Liver (tissue), 9 donors: ENCODE data around the gene ZNF569. TPM values are rescaled to one million over a fixed set of nuclear protein-coding genes. Genes with fewer than 3 reads are reported as not detected.

Source experiments
- DNase-seq: peaks from one replicate; pipeline ENCODE4 v3.0.0-alpha.2; 2017; ENCODE audit warnings: low spot score
- H3K27ac ChIP-seq, 2 donors: one replicate each; pipeline ENCODE4 v1.7.0; 2013; ENCODE audit warnings: inconsistent platforms in 2 of 2, low read length in 2 of 2, control low read depth in 1 of 2, low read depth in 1 of 2, mild to moderate bottlenecking in 1 of 2
- H3K27me3 ChIP-seq, 4 donors: one replicate each; pipeline versions ENCODE4 v1.6.1 to v1.7.0; 2013; ENCODE audit warnings: low read length in 3 of 4, inconsistent platforms in 1 of 4, mild to moderate bottlenecking in 1 of 4, moderate library complexity in 1 of 4; ENCODE audit not compliant: control insufficient read depth in 4 of 4, insufficient read depth in 4 of 4
- H3K36me3 ChIP-seq, 4 donors: one replicate each; pipeline versions ENCODE4 v1.6.1 to v1.7.0; 2013; ENCODE audit warnings: low read length in 3 of 4, mild to moderate bottlenecking in 3 of 4, low read depth in 1 of 4, moderate library complexity in 1 of 4; ENCODE audit not compliant: control insufficient read depth in 4 of 4, insufficient read depth in 3 of 4
- H3K4me1 ChIP-seq, 4 donors: one replicate each; pipeline versions ENCODE4 v1.6.1 to v1.7.0; 2013; ENCODE audit warnings: low read length in 3 of 4, mild to moderate bottlenecking in 3 of 4, moderate library complexity in 1 of 4; ENCODE audit not compliant: control insufficient read depth in 4 of 4, insufficient read depth in 4 of 4
- H3K4me3 ChIP-seq, 3 donors: one replicate each; pipeline versions ENCODE4 v1.6.1 to v1.7.0; 2013; ENCODE audit warnings: low read length in 3 of 3, control low read depth in 1 of 3, low read depth in 1 of 3, mild to moderate bottlenecking in 1 of 3
- H3K9ac ChIP-seq, 2 donors: one replicate each; pipeline ENCODE4 v1.7.0; 2013; ENCODE audit warnings: low read length in 2 of 2, mild to moderate bottlenecking in 2 of 2, moderate library complexity in 2 of 2, control low read depth in 1 of 2, low read depth in 1 of 2
- H3K9me3 ChIP-seq, 4 donors: one replicate each; pipeline versions ENCODE4 v1.6.1 to v1.7.0; 2013; ENCODE audit warnings: low read length in 3 of 4; ENCODE audit not compliant: control insufficient read depth in 4 of 4
- EGR1 ChIP-seq, 2 donors: IDR thresholded peaks; 2 replicates each; pipeline ENCODE4 v1.6.1; 2016 to 2018; ENCODE audit warnings: antibody characterized with exemption in 2 of 2, low read depth in 2 of 2
- FOXA1 ChIP-seq: IDR thresholded peaks from 2 replicates; pipeline ENCODE4 v1.6.1; 2016; ENCODE audit warnings: antibody characterized with exemption
- FOXA2 ChIP-seq: IDR thresholded peaks from 2 replicates; pipeline ENCODE4 v1.6.1; 2016; ENCODE audit warnings: antibody characterized with exemption
- GABPA ChIP-seq, 2 donors: IDR thresholded peaks in 1 of 2; conservative IDR thresholded peaks in 1 of 2; 2 replicates each; pipeline ENCODE4 v1.6.1; 2016; ENCODE audit warnings: antibody characterized with exemption in 2 of 2, mild to moderate bottlenecking in 1 of 2, moderate library complexity in 1 of 2
- HNF4A ChIP-seq, 2 donors: conservative IDR thresholded peaks; 2 replicates each; pipeline ENCODE4 v1.6.1; 2016; ENCODE audit warnings: antibody characterized with exemption in 2 of 2, mild to moderate bottlenecking in 2 of 2
- HNF4G ChIP-seq: IDR thresholded peaks from 2 replicates; pipeline ENCODE4 v1.6.1; 2016; ENCODE audit warnings: antibody characterized with exemption
- JUND ChIP-seq, 2 donors: IDR thresholded peaks; 2 replicates each; pipeline ENCODE4 v1.6.1; 2016; ENCODE audit warnings: antibody characterized with exemption in 2 of 2
- NR2F2 ChIP-seq: IDR thresholded peaks from 2 replicates; pipeline ENCODE4 v1.6.1; 2016; ENCODE audit warnings: antibody characterized with exemption
- RAD21 ChIP-seq, 2 donors: IDR thresholded peaks; 2 replicates each; pipeline ENCODE4 v1.6.1; 2016; ENCODE audit warnings: antibody characterized with exemption in 2 of 2, mild to moderate bottlenecking in 2 of 2
- RXRA ChIP-seq, 2 donors: IDR thresholded peaks; 2 replicates each; pipeline ENCODE4 v1.6.1; 2017 to 2018; ENCODE audit warnings: antibody characterized with exemption in 2 of 2, mild to moderate bottlenecking in 1 of 2
- SP1 ChIP-seq: IDR thresholded peaks from 2 replicates; pipeline ENCODE4 v1.6.1; 2018; ENCODE audit warnings: antibody characterized with exemption, mild to moderate bottlenecking
- TAF1 ChIP-seq: conservative IDR thresholded peaks from 2 replicates; pipeline ENCODE4 v1.6.1; 2016; ENCODE audit warnings: antibody characterized with exemption, mild to moderate bottlenecking
- YY1 ChIP-seq: IDR thresholded peaks from 2 replicates; pipeline ENCODE4 v1.6.1; 2016; ENCODE audit warnings: antibody characterized with exemption, mild to moderate bottlenecking
- WGBS: extraction: QIAGEN DNeasy Blood & Tissue Kit; methylation state at CpG from one replicate; pipeline ENCODE4 v1.1.7; 2013; 5-methylcytosine and 5-hydroxymethylcytosine counted together
- polyA plus RNA-seq, 2 donors: library from polyadenylated mRNA; stranded (reverse) in 1 of 2; unstranded in 1 of 2; fragments of 200-250 nt in 1 of 2; fragments of >200 nt in 1 of 2; fragmentation: Nextera tagmentation in 1 of 2; extraction: Ambion mirVana in 1 of 2; gene quantifications; one replicate each; pipeline versions ENCODE4 v1.2.1 to v1.2.3, GENCODE V29; 2013 to 2015
- total RNA-seq, 2 donors: library from RNA; depleted of rRNA; stranded (reverse); fragments of >200 nt; gene quantifications; one replicate each; pipeline ENCODE4 v1.2.3, GENCODE V29; 2014
- TF ChIP-seq, protein P1 (sequence below): IDR thresholded peaks from 2 replicates; pipeline ENCODE4 v1.6.1; 2016; ENCODE audit warnings: antibody characterized with exemption
- TF ChIP-seq, protein P2 (sequence below): IDR thresholded peaks from 2 replicates; pipeline ENCODE4 v1.6.1; 2016; ENCODE audit warnings: antibody characterized with exemption, mild to moderate bottlenecking
- TF ChIP-seq, protein P3 (sequence below): fragments of 150-350 bp; IDR thresholded peaks from 2 replicates; pipeline ENCODE4 v1.5.1; 2017; ENCODE audit warnings: improper control_type of control experiment, low read depth, low read length; ENCODE audit not compliant: missing input control
- TF ChIP-seq, protein P4 (sequence below): IDR thresholded peaks from 2 replicates; pipeline ENCODE4 v1.6.1; 2016; ENCODE audit warnings: antibody characterized with exemption
- TF ChIP-seq, protein P5 (sequence below): IDR thresholded peaks from 2 replicates; pipeline ENCODE4 v1.6.1; 2016; ENCODE audit warnings: antibody characterized with exemption
- donor health status: healthy.
- donor health status: healthy.
- donor health status: healthy.
- donor health status: healthy.
- donor health status: healthy.

Gene ZNF569
- total RNA-seq (1 to 10 TPM; 1.5 to 6.2 TPM), polyA plus RNA-seq (1 to 10 TPM in 1 of 2 donors, under 1 TPM in 1; 0.90 to 1.2 TPM)

DNA sequence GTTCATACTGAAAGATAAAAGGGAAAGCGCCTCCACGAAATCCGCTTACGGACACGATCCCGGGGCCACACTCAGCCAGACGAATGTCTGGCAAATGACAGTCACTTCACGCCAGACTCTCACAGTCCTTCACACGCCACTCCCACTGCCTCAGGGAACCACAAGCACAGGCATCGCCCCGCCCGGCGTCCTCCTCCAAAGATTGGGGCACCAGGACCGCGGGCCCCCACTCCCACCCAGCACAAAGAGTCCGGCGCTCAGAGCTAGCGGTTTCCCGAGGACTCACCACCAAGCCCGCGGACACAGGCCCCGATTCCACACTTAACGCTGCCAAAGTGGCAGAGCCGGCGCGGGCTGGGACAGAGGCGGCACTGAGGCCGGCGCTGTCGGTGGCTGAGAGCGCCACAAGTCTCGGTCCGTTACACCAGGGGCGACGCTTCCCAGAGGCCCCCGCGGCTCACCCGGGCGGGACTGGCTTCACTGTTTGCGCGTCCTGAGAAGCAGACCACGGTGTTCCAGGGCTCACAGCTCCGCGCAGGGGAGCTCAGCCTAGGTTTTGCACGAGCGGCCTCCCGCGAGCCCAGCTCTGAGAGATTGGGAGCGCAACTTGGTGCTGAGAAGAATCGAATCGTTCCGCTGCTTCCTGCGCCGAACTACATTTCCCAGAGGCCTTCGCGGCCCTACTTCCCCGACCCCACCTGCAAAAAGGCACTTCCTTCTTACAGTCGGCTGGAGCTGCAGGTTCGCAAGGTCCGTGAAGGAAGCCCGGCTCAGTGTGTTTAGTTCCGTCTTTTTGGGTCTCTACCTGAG lies at the start of gene ZNF569:
ZNF569 (minus strand) TSS at position 647 of the 810 bp plus-strand sequence. CDS start 22,523 bp downstream, outside the sequence.
- Histone ChIP-seq H3K4me3 (peak within 1 kb of the TSS; percentile 77 to 90 (median 80)), H3K27ac (peak within 1 kb of the TSS; percentile 58 to 78), H3K36me3 (peaks cover 4 to 35% (median 24%) of the 10 kb centered on the region in 4 donors), H3K9me3 (peaks cover 3 to 23% (median 17%) of the 10 kb centered on the region in 4 donors), H3K4me1 (peaks cover 0 to 25% (median 13%) of the 10 kb centered on the region in 4 donors), H3K9ac (peak within 1 kb of the TSS; percentile 11 to 62), H3K27me3 (no peaks in the 10 kb centered on the region)
- TF ChIP-seq EGR1 (IDR thresholded peaks at IDR 0.05; ENCODE audit: low read depth in 2 of 2) (peak; percentile 61 to 83), GABPA (IDR thresholded peaks at IDR 0.05 in 1 of 2, conservative IDR thresholded peaks at IDR 0.05 in 1 of 2) (peak; percentile 81 to 95), HNF4G (no peak), HNF4A (conservative IDR thresholded peaks at IDR 0.05) (peak; percentile 14 to 36), FOXA1 (no peak), RAD21 (IDR thresholded peaks at IDR 0.05) (peak in 1 of 2 donors; percentile 19), RXRA (IDR thresholded peaks at IDR 0.05) (peak in 1 of 2 donors; percentile 34), SP1 (no peak), YY1 (peak; percentile 75), TAF1 (peak; percentile 74), JUND (IDR thresholded peaks at IDR 0.05) (no peak), NR2F2 (peak; percentile 49), FOXA2 (no peak)
- TF ChIP-seq, protein P1, sequence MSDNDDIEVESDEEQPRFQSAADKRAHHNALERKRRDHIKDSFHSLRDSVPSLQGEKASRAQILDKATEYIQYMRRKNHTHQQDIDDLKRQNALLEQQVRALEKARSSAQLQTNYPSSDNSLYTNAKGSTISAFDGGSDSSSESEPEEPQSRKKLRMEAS: no peak
- TF ChIP-seq, protein P2, sequence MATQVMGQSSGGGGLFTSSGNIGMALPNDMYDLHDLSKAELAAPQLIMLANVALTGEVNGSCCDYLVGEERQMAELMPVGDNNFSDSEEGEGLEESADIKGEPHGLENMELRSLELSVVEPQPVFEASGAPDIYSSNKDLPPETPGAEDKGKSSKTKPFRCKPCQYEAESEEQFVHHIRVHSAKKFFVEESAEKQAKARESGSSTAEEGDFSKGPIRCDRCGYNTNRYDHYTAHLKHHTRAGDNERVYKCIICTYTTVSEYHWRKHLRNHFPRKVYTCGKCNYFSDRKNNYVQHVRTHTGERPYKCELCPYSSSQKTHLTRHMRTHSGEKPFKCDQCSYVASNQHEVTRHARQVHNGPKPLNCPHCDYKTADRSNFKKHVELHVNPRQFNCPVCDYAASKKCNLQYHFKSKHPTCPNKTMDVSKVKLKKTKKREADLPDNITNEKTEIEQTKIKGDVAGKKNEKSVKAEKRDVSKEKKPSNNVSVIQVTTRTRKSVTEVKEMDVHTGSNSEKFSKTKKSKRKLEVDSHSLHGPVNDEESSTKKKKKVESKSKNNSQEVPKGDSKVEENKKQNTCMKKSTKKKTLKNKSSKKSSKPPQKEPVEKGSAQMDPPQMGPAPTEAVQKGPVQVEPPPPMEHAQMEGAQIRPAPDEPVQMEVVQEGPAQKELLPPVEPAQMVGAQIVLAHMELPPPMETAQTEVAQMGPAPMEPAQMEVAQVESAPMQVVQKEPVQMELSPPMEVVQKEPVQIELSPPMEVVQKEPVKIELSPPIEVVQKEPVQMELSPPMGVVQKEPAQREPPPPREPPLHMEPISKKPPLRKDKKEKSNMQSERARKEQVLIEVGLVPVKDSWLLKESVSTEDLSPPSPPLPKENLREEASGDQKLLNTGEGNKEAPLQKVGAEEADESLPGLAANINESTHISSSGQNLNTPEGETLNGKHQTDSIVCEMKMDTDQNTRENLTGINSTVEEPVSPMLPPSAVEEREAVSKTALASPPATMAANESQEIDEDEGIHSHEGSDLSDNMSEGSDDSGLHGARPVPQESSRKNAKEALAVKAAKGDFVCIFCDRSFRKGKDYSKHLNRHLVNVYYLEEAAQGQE: peak; percentile 54
- TF ChIP-seq, protein P3, sequence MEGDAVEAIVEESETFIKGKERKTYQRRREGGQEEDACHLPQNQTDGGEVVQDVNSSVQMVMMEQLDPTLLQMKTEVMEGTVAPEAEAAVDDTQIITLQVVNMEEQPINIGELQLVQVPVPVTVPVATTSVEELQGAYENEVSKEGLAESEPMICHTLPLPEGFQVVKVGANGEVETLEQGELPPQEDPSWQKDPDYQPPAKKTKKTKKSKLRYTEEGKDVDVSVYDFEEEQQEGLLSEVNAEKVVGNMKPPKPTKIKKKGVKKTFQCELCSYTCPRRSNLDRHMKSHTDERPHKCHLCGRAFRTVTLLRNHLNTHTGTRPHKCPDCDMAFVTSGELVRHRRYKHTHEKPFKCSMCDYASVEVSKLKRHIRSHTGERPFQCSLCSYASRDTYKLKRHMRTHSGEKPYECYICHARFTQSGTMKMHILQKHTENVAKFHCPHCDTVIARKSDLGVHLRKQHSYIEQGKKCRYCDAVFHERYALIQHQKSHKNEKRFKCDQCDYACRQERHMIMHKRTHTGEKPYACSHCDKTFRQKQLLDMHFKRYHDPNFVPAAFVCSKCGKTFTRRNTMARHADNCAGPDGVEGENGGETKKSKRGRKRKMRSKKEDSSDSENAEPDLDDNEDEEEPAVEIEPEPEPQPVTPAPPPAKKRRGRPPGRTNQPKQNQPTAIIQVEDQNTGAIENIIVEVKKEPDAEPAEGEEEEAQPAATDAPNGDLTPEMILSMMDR: no peak
- TF ChIP-seq, protein P4, sequence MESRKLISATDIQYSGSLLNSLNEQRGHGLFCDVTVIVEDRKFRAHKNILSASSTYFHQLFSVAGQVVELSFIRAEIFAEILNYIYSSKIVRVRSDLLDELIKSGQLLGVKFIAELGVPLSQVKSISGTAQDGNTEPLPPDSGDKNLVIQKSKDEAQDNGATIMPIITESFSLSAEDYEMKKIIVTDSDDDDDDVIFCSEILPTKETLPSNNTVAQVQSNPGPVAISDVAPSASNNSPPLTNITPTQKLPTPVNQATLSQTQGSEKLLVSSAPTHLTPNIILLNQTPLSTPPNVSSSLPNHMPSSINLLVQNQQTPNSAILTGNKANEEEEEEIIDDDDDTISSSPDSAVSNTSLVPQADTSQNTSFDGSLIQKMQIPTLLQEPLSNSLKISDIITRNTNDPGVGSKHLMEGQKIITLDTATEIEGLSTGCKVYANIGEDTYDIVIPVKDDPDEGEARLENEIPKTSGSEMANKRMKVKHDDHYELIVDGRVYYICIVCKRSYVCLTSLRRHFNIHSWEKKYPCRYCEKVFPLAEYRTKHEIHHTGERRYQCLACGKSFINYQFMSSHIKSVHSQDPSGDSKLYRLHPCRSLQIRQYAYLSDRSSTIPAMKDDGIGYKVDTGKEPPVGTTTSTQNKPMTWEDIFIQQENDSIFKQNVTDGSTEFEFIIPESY: peak; percentile 88
- TF ChIP-seq, protein P5, sequence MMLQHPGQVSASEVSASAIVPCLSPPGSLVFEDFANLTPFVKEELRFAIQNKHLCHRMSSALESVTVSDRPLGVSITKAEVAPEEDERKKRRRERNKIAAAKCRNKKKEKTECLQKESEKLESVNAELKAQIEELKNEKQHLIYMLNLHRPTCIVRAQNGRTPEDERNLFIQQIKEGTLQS: no peak
- WGBS: under 1% methylated on average over 62 of the region's 62 CpGs
- peak; percentile 89 for DNase-seq
